Adrenal gland (tissue), 19 donors: ENCODE measurements around the gene TMEM108. TPM values are rescaled to one million over a fixed set of nuclear protein-coding genes. Genes with fewer than 3 reads are reported as not detected.
"Not testable (repeated sequence)": the region's sequence is repeated elsewhere in the genome, so short reads cannot be mapped to it uniquely, and the experiment has no call there.

ENCODE experiments used
- DNase-seq, 7 donors: peaks; one replicate each; pipeline ENCODE4 v3.0.0-alpha.2; 2019 to 2020
- H3K27ac ChIP-seq, 5 donors: fragments of 200-600 bp; sonication (generic) in 4 of 5; 1 replicate in 3 of 5; 2 replicates in 2 of 5; pipeline versions ENCODE4 v1.5.1 to v1.8.0; 2016 to 2020; ENCODE audit warnings: mild to moderate bottlenecking in 1 of 5
- H3K27me3 ChIP-seq: fragments of 200-600 bp; 2 replicates; pipeline ENCODE4 v1.8.0; 2021
- H3K36me3 ChIP-seq, 2 donors: fragments of 200-600 bp; replicated peaks in 1 of 2; 1 replicate in 1 of 2; 2 replicates in 1 of 2; pipeline versions ENCODE4 v1.5.1 to v1.8.0; 2018 to 2022
- H3K4me1 ChIP-seq, 2 donors: fragments of 200-600 bp; replicated peaks in 1 of 2; 1 replicate in 1 of 2; 2 replicates in 1 of 2; pipeline versions ENCODE4 v1.5.1 to v1.8.0; 2018 to 2021
- H3K4me3 ChIP-seq, 4 donors: fragments of 200-600 bp; sonication (generic) in 3 of 4; one replicate each; pipeline ENCODE4 v1.5.1; 2016 to 2018
- H3K9me3 ChIP-seq, 3 donors: fragments of 200-600 bp; sonication (generic) in 1 of 3; replicated peaks in 1 of 3; 1 replicate in 2 of 3; 2 replicates in 1 of 3; pipeline versions ENCODE4 v1.5.1 to v1.8.0; 2016 to 2021
- POLR2A ChIP-seq, 2 donors: fragments of 450-650 bp; IDR thresholded peaks; one replicate each; pipeline ENCODE4 v1.6.1; 2017; ENCODE audit warnings: antibody characterized with exemption in 2 of 2, mild to moderate bottlenecking in 2 of 2, moderate library complexity in 1 of 2
- WGBS, 4 donors: extraction: QIAGEN DNeasy Blood & Tissue Kit in 2 of 4; methylation state at CpG; one replicate each; pipeline versions ENCODE4 v1.1.5 to v1.1.7; 2013 to 2017; 5-methylcytosine and 5-hydroxymethylcytosine counted together
- intact Hi-C, 2 donors: fragments of 100-400 bp; cut with DNase I; formaldehyde crosslinking; loops; one replicate each; pipeline versions ENCODE4 v1.14.1 to v1.15.0; 2022 to 2023
- long read RNA-seq, 10 donors: library from polyadenylated mRNA in 3 of 10; unstranded in 2 of 10; stranded (forward) in 1 of 10; transcript quantifications; one replicate each; pipeline ENCODE4 v2.0.0 and lab custom pipeline, GENCODE V29; 2021 to 2026
- polyA plus RNA-seq, 3 donors: library from polyadenylated mRNA; stranded (reverse); fragments of 200-250 nt in 2 of 3; fragments of 350-450 nt in 1 of 3; fragmentation: Illumina TruSeq in 1 of 3; extraction: RNeasy Lipid Tissue Mini Kit (QIAGEN cat#74804) in 1 of 3; gene quantifications; one replicate each; pipeline ENCODE4 v1.2.3, GENCODE V29; 2013 to 2014
- total RNA-seq, 9 donors: library from RNA; depleted of rRNA in 4 of 9; stranded (reverse); fragments of >200 nt in 4 of 9; fragments of 120-200 nt in 1 of 9; fragmentation: NEBNext Ultra II Directional in 1 of 9; extraction: Animal tissue kit (Norgen Biotek cat#: 25700) in 1 of 9; gene quantifications; one replicate each; pipeline versions ENCODE4 v1.1.0 to v1.2.4, GENCODE V29; 2013 to 2023
- TF ChIP-seq, protein P1 (sequence below), 6 experiments: fragments of 450-650 bp in 4 of 6; fragments of 200-600 bp in 2 of 6; sonication (generic) in 1 of 6; IDR thresholded peaks; 1 replicate in 5 of 6; 2 replicates in 1 of 6; pipeline versions ENCODE4 v1.5.1 to v1.8.0; 2016 to 2021; ENCODE audit warnings: antibody characterized with exemption in 6 of 6, mild to moderate bottlenecking in 2 of 6, moderate library complexity in 1 of 6
- donor health status: healthy with polysubstance abuse.
- donor health status: Bipolar disorder and iron deficiency.
- donor health status: DM: yes; HTN: yes; CAD: no.
- donor health status: DM: no; HTN: no; CAD: no.
- donor health status: DM: no; HTN: no; CAD: no.
- donor health status: DM: yes; HTN: yes; CAD: no.

TMEM108 gene
- total RNA-seq = 10 to 100 TPM in 7 of 9 donors, 1 to 10 TPM in 1, under 1 TPM in 1; 0.67 to 38.0 (median 17.1) TPM
- polyA plus RNA-seq = 10 to 100 TPM in 1 of 3 donors, 1 to 10 TPM in 2; 3.5 to 10.9 (median 6.2) TPM
- long read RNA-seq, donor 1, partial matches to known transcripts = 0 of 1 reads
- long read RNA-seq, donor 1, other reads (novel, unspliced or antisense) = 0 of 1 reads
- long read RNA-seq, donor 2 = 0 reads
- long read RNA-seq, donor 3 = 0 reads
- long read RNA-seq, donor 4, transcript TMEM108-205 (3 exons, 1,929 nt) = major isoform, 5 of 12 reads
- long read RNA-seq, donor 4, partial matches to known transcripts = 1 of 12 reads
- long read RNA-seq, donor 4, other reads (novel, unspliced or antisense) = 2 of 12 reads
- long read RNA-seq, donor 5, transcript TMEM108-202 (6 exons, 2,165 nt) = minor isoform, 9 of 40 reads
- long read RNA-seq, donor 5, transcript TMEM108-205 (3 exons, 1,929 nt) = minor isoform, 8 of 40 reads
- long read RNA-seq, donor 5, transcript TMEM108-201 (6 exons, 3,744 nt) = major isoform, 16 of 40 reads
- long read RNA-seq, donor 5, partial matches to known transcripts = 0 of 40 reads
- long read RNA-seq, donor 5, other reads (novel, unspliced or antisense) = 7 of 40 reads
- long read RNA-seq, donor 6, partial matches to known transcripts = 1 of 14 reads
- long read RNA-seq, donor 6, other reads (novel, unspliced or antisense) = 8 of 14 reads
- long read RNA-seq, donor 7, partial matches to known transcripts = 0 of 1 reads
- long read RNA-seq, donor 7, other reads (novel, unspliced or antisense) = 0 of 1 reads
- long read RNA-seq, donor 8 = 0 reads
- long read RNA-seq, donor 9 = 0 reads
- long read RNA-seq, donor 10 = 0 reads

- Histone ChIP-seq H3K4me3 (peak within 1 kb of the TSS; percentile 58 to 87 (median 76)), H3K27me3 (no peaks in the 10 kb centered on the region), H3K27ac (peak within 1 kb of the TSS in 4 of 5 donors; percentile 41 to 71 (median 47)), H3K36me3 (no peaks in the 10 kb centered on the region), H3K4me1 (peaks cover 12 to 40% of the 10 kb centered on the region in 2 donors), H3K9me3 (no peaks in the 10 kb centered on the region)
- 0 to 2% (median 1%) methylated on average over 5 to 57 of the region's 57 CpGs for WGBS, 4 donors
- intact Hi-C loops = loop anchor here (2.0 to 10.0 kb wide), 3 partner anchors 303 to 347 kb away; no protein-coding TSS in a partner anchor
- peak; percentile 87 to 94 (median 88) for DNase-seq
- TF ChIP-seq POLR2A (IDR thresholded peaks at IDR 0.05) = no peak
- TF ChIP-seq, protein P1, sequence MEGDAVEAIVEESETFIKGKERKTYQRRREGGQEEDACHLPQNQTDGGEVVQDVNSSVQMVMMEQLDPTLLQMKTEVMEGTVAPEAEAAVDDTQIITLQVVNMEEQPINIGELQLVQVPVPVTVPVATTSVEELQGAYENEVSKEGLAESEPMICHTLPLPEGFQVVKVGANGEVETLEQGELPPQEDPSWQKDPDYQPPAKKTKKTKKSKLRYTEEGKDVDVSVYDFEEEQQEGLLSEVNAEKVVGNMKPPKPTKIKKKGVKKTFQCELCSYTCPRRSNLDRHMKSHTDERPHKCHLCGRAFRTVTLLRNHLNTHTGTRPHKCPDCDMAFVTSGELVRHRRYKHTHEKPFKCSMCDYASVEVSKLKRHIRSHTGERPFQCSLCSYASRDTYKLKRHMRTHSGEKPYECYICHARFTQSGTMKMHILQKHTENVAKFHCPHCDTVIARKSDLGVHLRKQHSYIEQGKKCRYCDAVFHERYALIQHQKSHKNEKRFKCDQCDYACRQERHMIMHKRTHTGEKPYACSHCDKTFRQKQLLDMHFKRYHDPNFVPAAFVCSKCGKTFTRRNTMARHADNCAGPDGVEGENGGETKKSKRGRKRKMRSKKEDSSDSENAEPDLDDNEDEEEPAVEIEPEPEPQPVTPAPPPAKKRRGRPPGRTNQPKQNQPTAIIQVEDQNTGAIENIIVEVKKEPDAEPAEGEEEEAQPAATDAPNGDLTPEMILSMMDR (IDR thresholded peaks at IDR 0.05) = no peak
These were observed at the start of gene TMEM108 for GRCh38 chr3:133038089-133038730. TMEM108 (plus strand) TSS chr3:133038391.

- H3K27ac ChIP-seq = no peak overlapping the region
- H3K4me3 ChIP-seq = no peak overlapping the region
- no peaks in the 10 kb centered on the region for H3K36me3 ChIP-seq
- no peak for DNase-seq
- no peaks in the 10 kb centered on the region for H3K27me3 ChIP-seq
- H3K9me3 ChIP-seq = no peaks in the 10 kb centered on the region
- TF ChIP-seq, protein P1 (IDR thresholded peaks at IDR 0.05) = no peak
- TF ChIP-seq POLR2A (IDR thresholded peaks at IDR 0.05) = no peak
- intact Hi-C loops = no loop called here
- H3K4me1 ChIP-seq = no peaks in the 10 kb centered on the region
- WGBS, 4 donors = 85 to 90% (median 87%) methylated on average over 1 of the region's 1 CpG
These were observed 42.2 kb upstream of the TMEM108 start for GRCh38 chr3:132995971-132996370.

GRCh38 chr3:132997404-132998185 is 40.6 kb upstream of the TMEM108 start:
- Histone ChIP-seq H3K27me3 (no peaks in the 10 kb centered on the region), H3K9me3 (no peaks in the 10 kb centered on the region), H3K27ac (no peak overlapping the region), H3K36me3 (no peaks in the 10 kb centered on the region), H3K4me3 (no peak overlapping the region), H3K4me1 (no peaks in the 10 kb centered on the region)
- DNase-seq = no peak
- no peak for TF ChIP-seq POLR2A (IDR thresholded peaks at IDR 0.05)
- TF ChIP-seq, protein P1 (IDR thresholded peaks at IDR 0.05) = no peak
- intact Hi-C loops = no loop called here
- WGBS, 4 donors = 87 to 93% (median 90%) methylated on average over 2 of the region's 2 CpGs

GRCh38 chr3:133005032-133005431 is 33.2 kb upstream of the TMEM108 start:
- DNase-seq, H3K27ac ChIP-seq, H3K9me3 ChIP-seq, intact Hi-C loops, H3K4me3 ChIP-seq, H3K36me3 ChIP-seq, H3K4me1 ChIP-seq, H3K27me3 ChIP-seq: not testable (repeated sequence)
- WGBS, 4 donors = 76 to 85% (median 80%) methylated on average over 1 to 9 of the region's 9 CpGs; no CpG with 5 or more reads in 1 of the 4 donors
